Body of pancreas (tissue), 4 donors: ENCODE data around the gene AGRP. TPM values are rescaled to one million over a fixed set of nuclear protein-coding genes. Genes with fewer than 3 reads are reported as not detected.

Source experiments
- ATAC-seq: fragments of 150-250 bp; one replicate; pipeline ENCODE4 v1.9.1; 2016
- DNase-seq, 4 donors: peaks; one replicate each; pipeline ENCODE4 v3.0.0-alpha.2; 2019
- H3K27ac ChIP-seq, 4 donors: fragments of 200-600 bp; sonication (generic); 1 replicate in 3 of 4; 2 replicates in 1 of 4; pipeline versions ENCODE4 v1.5.1 to v1.6.1; 2016 to 2019; ENCODE audit warnings: mild to moderate bottlenecking in 1 of 4, mixed read lengths in 1 of 4, moderate library complexity in 1 of 4
- H3K27me3 ChIP-seq, 2 donors: fragments of 200-600 bp; sonication (generic); one replicate each; pipeline ENCODE4 v1.6.0; 2016; ENCODE audit warnings: mild to moderate bottlenecking in 1 of 2
- H3K36me3 ChIP-seq, 2 donors: fragments of 200-600 bp; sonication (generic); replicated peaks in 1 of 2; 2 replicates each; pipeline ENCODE4 v1.5.1; 2016; ENCODE audit warnings: low read depth in 2 of 2; ENCODE audit not compliant: insufficient read depth in 1 of 2
- H3K4me1 ChIP-seq: fragments of 200-600 bp; sonication (generic); one replicate; pipeline ENCODE4 v1.6.0; 2016
- H3K4me3 ChIP-seq, 2 donors: fragments of 200-600 bp; sonication (generic); 1 replicate in 1 of 2; 2 replicates in 1 of 2; pipeline ENCODE4 v1.5.1; 2016 to 2019
- H3K9me3 ChIP-seq, 3 donors: fragments of 200-600 bp; sonication (generic); 1 replicate in 2 of 3; 2 replicates in 1 of 3; pipeline ENCODE4 v1.5.1; 2016
- POLR2A ChIP-seq, 3 donors: fragments of 450-650 bp; IDR thresholded peaks; one replicate each; pipeline ENCODE4 v1.6.1; 2016; ENCODE audit warnings: antibody characterized with exemption in 3 of 3, mild to moderate bottlenecking in 2 of 3
- WGBS, 2 donors: methylation state at CpG; one replicate each; pipeline ENCODE4 v1.1.5; 2017; 5-methylcytosine and 5-hydroxymethylcytosine counted together
- intact Hi-C: fragments of 100-400 bp; cut with DNase I; formaldehyde crosslinking; loops from one replicate; pipeline ENCODE4 v1.15.1; 2023
- total RNA-seq, 2 donors: library from RNA; depleted of rRNA; stranded (reverse); fragments of >200 nt; gene quantifications; one replicate each; pipeline ENCODE4 v1.1.0, GENCODE V29; 2016
- TF ChIP-seq, protein P1 (sequence below), 7 experiments: fragments of 450-650 bp in 4 of 7; fragments of 200-600 bp in 3 of 7; sonication (generic) in 3 of 7; IDR thresholded peaks; one replicate each; pipeline ENCODE4 v1.5.1; 2016 to 2019; ENCODE audit warnings: antibody characterized with exemption in 7 of 7

AGRP gene
- total RNA-seq, 2 donors from 2014 or later: not detected

DNA sequence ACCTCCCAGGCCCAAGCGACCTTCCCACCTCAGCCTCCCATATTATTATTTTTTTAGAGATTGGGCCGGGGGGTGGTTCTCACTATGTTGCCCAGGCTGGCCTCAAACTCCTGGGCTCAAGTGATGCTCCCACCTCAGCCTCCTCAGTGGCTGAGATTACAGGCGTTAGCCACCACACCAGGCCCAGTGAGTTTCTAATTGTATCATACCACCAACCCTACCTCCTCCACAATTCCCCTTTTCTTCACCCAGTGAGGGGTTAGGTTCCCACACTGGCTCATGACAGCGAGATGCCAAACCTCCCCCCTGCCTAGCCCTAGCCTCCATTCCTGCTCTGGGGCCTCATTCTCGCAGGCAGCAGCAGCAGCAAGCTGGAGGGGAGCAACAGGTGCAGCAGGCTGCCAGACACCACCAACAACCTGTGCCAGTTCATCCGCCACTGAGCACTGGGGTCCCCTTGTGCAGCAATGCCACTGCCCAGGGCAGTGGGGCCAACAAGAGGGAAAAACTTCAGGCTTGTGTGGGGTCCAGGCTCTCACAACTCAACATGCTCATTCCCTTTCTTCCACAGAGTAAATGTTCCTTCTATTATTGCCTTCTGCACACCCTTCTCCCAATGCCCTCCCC is 11.5 kb downstream of the AGRP start:
- 96 to 99% methylated on average over 6 of the region's 6 CpGs for WGBS, 2 donors
- Histone ChIP-seq H3K27ac (peak overlapping the region in 1 of 4 donors; percentile 1), H3K4me3 (no peak overlapping the region), H3K4me1 (peaks cover 64% of the 10 kb centered on the region), H3K36me3 (no peaks in the 10 kb centered on the region), H3K9me3 (no peaks in the 10 kb centered on the region), H3K27me3 (no peaks in the 10 kb centered on the region)
- TF ChIP-seq, protein P1, sequence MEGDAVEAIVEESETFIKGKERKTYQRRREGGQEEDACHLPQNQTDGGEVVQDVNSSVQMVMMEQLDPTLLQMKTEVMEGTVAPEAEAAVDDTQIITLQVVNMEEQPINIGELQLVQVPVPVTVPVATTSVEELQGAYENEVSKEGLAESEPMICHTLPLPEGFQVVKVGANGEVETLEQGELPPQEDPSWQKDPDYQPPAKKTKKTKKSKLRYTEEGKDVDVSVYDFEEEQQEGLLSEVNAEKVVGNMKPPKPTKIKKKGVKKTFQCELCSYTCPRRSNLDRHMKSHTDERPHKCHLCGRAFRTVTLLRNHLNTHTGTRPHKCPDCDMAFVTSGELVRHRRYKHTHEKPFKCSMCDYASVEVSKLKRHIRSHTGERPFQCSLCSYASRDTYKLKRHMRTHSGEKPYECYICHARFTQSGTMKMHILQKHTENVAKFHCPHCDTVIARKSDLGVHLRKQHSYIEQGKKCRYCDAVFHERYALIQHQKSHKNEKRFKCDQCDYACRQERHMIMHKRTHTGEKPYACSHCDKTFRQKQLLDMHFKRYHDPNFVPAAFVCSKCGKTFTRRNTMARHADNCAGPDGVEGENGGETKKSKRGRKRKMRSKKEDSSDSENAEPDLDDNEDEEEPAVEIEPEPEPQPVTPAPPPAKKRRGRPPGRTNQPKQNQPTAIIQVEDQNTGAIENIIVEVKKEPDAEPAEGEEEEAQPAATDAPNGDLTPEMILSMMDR (IDR thresholded peaks at IDR 0.05): no peak
- DNase-seq (no peak), ATAC-seq (no peak)
- intact Hi-C loops: no loop called here

- Histone ChIP-seq H3K9me3 (no peaks in the 10 kb centered on the region), H3K4me1 (peaks cover 56% of the 10 kb centered on the region), H3K27ac (peak overlapping the region; percentile 4 to 55 (median 48)), H3K36me3 (no peaks in the 10 kb centered on the region), H3K27me3 (no peaks in the 10 kb centered on the region), H3K4me3 (no peak overlapping the region)
- DNase-seq: peak; percentile 87 to 96 (median 92)
- intact Hi-C loops: no loop called here
- no peak for TF ChIP-seq POLR2A (IDR thresholded peaks at IDR 0.05)
- TF ChIP-seq, protein P1 (IDR thresholded peaks at IDR 0.05): no peak
- 10 to 20% methylated on average over 7 of the region's 7 CpGs for WGBS, 2 donors
- ATAC-seq: peak; percentile 80
Measured at GRCh38 chr16:67470359-67470758, 13.0 kb downstream of the AGRP start.

- Histone ChIP-seq H3K27ac (no peak overlapping the region), H3K4me1 (peaks cover 57% of the 10 kb centered on the region), H3K36me3 (no peaks in the 10 kb centered on the region), H3K4me3 (no peak overlapping the region), H3K27me3 (no peaks in the 10 kb centered on the region), H3K9me3 (no peaks in the 10 kb centered on the region)
- 59 to 64% methylated on average over 4 to 5 of the region's 5 CpGs for WGBS, 2 donors
- ATAC-seq (no peak), DNase-seq (no peak)
- intact Hi-C loops: loop anchor here (5.0 kb wide), 1 partner anchor 41 kb away; no protein-coding TSS in a partner anchor
- TF ChIP-seq, protein P1 (IDR thresholded peaks at IDR 0.05): no peak
- TF ChIP-seq POLR2A (IDR thresholded peaks at IDR 0.05): no peak
Measured at GRCh38 chr16:67468731-67469130, 14.6 kb downstream of the AGRP start.

DNA sequence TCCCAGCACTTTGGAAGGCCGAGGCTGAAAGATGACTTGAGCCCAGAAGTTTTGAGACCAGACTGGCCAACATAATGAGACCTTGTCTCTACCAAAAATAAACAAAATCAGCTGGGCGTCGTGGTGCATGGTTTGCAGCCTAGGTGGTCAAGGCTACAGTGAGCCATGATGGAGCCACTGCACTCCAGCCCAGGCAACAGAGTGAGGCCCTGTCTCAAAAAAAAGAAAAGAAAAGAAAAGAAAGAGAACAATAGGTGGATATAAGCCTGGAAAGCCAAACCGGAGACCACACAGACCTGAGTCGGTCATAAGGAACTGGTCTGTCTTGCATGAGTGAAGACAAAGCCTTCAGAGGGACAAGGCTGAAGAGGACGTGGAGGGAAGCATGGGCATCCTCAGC is 16.8 kb downstream of the AGRP start:
- 55 to 58% methylated on average over 6 of the region's 6 CpGs for WGBS, 2 donors
- Histone ChIP-seq H3K4me1 (peaks cover 70% of the 10 kb centered on the region), H3K4me3 (no peak overlapping the region), H3K36me3 (no peaks in the 10 kb centered on the region), H3K9me3 (no peaks in the 10 kb centered on the region), H3K27ac (no peak overlapping the region), H3K27me3 (no peaks in the 10 kb centered on the region)
- TF ChIP-seq POLR2A (IDR thresholded peaks at IDR 0.05): no peak
- TF ChIP-seq, protein P1 (IDR thresholded peaks at IDR 0.05): no peak
- intact Hi-C loops: loop anchor here (5.0 kb wide), 1 partner anchor 39 kb away; no protein-coding TSS in a partner anchor
- ATAC-seq (no peak), DNase-seq (no peak)

- Histone ChIP-seq H3K27ac (no peak overlapping the region), H3K4me3 (no peak overlapping the region), H3K36me3 (no peaks in the 10 kb centered on the region), H3K9me3 (no peaks in the 10 kb centered on the region), H3K4me1 (peaks cover 71% of the 10 kb centered on the region), H3K27me3 (no peaks in the 10 kb centered on the region)
- intact Hi-C loops: no loop called here
- WGBS, 2 donors: 58 to 67% methylated on average over 1 to 2 of the region's 2 CpGs
- DNase-seq (no peak), ATAC-seq (no peak)
- TF ChIP-seq POLR2A (IDR thresholded peaks at IDR 0.05): no peak
- TF ChIP-seq, protein P1 (IDR thresholded peaks at IDR 0.05): no peak
Measured at GRCh38 chr16:67464565-67464964, 18.8 kb downstream of the AGRP start.
